DND-41 (cell line): ENCODE measurements around the gene DEFB118.

Experiments used
- ATAC-seq: fragments of 200-7000 bp; cut with Tn5 transposase; 3 replicates; pipeline ENCODE4 v1.9.1; 2021; ENCODE audit warnings: low read depth; ENCODE audit not compliant: insufficient read depth
- DNase-seq: peaks from one replicate; pipeline ENCODE4 v3.0.0-alpha.2; 2020
- H2AFZ ChIP-seq: 2 replicates; pipeline ENCODE4 v1.6.0; 2012; ENCODE audit warnings: low read depth, low read length
- H3K27ac ChIP-seq: 2 replicates; pipeline ENCODE4 v1.5.1; 2012; ENCODE audit warnings: low read length, inconsistent platforms
- H3K27me3 ChIP-seq: fragments of 200-600 bp; sonication (generic); 2 replicates; pipeline ENCODE4 v1.6.0; 2012; ENCODE audit warnings: low read length, mild to moderate bottlenecking, inconsistent platforms; ENCODE audit not compliant: insufficient read depth, poor library complexity
- H3K36me3 ChIP-seq: 2 replicates; pipeline ENCODE4 v1.5.1; 2012; ENCODE audit warnings: low read length, inconsistent platforms; ENCODE audit not compliant: insufficient read depth
- H3K4me1 ChIP-seq: 2 replicates; pipeline ENCODE4 v1.5.1; 2012; ENCODE audit warnings: mild to moderate bottlenecking, low read length; ENCODE audit not compliant: insufficient read depth
- H3K4me2 ChIP-seq: 2 replicates; pipeline ENCODE4 v1.6.0; 2012; ENCODE audit warnings: mild to moderate bottlenecking, moderate library complexity, low read length, inconsistent platforms; ENCODE audit not compliant: insufficient read depth
- H3K4me3 ChIP-seq, 2 experiments: fragments of 200-600 bp in 1 of 2; shearing (Covaris generic) in 1 of 2; 2 replicates each; pipeline ENCODE4 v1.5.1; 2012 to 2016; ENCODE audit warnings: inconsistent platforms in 2 of 2, low read length in 2 of 2, mild to moderate bottlenecking in 2 of 2, low read depth in 1 of 2, moderate library complexity in 1 of 2
- H3K79me2 ChIP-seq: 2 replicates; pipeline ENCODE4 v1.6.0; 2012; ENCODE audit warnings: low read length, inconsistent platforms; ENCODE audit not compliant: insufficient read depth
- H3K9ac ChIP-seq: 2 replicates; pipeline ENCODE4 v1.6.0; 2012; ENCODE audit warnings: low read depth, mild to moderate bottlenecking, inconsistent platforms, low read length, moderate library complexity
- H3K9me3 ChIP-seq: 2 replicates; pipeline ENCODE4 v1.5.1; 2012; ENCODE audit warnings: low read length, moderate library complexity, mild to moderate bottlenecking, inconsistent platforms; ENCODE audit not compliant: insufficient read depth, severe bottlenecking
- H4K20me1 ChIP-seq: 2 replicates; pipeline ENCODE4 v1.6.0; 2012; ENCODE audit warnings: low read length; ENCODE audit not compliant: insufficient read depth
- CTCF ChIP-seq: IDR thresholded peaks from 2 replicates; pipeline ENCODE4 v1.5.1; 2012; ENCODE audit warnings: borderline replicate concordance, low read length, moderate library complexity, mild to moderate bottlenecking; ENCODE audit not compliant: poor library complexity, severe bottlenecking; ENCODE audit errors: extremely low read depth
- EZH2 ChIP-seq: IDR thresholded peaks from 3 replicates; pipeline ENCODE4 v1.6.1; 2012; ENCODE audit warnings: borderline replicate concordance, low read depth, mild to moderate bottlenecking, moderate library complexity, low read length, inconsistent platforms; ENCODE audit not compliant: severe bottlenecking

The DEFB118 gene

GRCh38 chr20:31368301-31368700 lies at the start of gene DEFB118:
DEFB118 (plus strand) TSS chr20:31368601; CDS start chr20:31368651, 50 bp downstream.
- Histone ChIP-seq H3K4me3 (no peak within 1 kb of the TSS), H3K36me3 (no peaks in the 10 kb centered on the region), H3K9me3 (no peaks in the 10 kb centered on the region), H3K4me2 (no peak within 1 kb of the TSS), H3K9ac (no peak within 1 kb of the TSS), H3K27ac (no peak within 1 kb of the TSS), H3K79me2 (no peaks in the 10 kb centered on the region), H3K4me1 (no peaks in the 10 kb centered on the region), H4K20me1 (no peaks in the 10 kb centered on the region), H2AFZ (no peak within 1 kb of the TSS), H3K27me3 (no peaks in the 10 kb centered on the region)
- ATAC-seq (no peak), DNase-seq (no peak)
- TF ChIP-seq EZH2, result no peak
- no peak for TF ChIP-seq CTCF

- Histone ChIP-seq H3K27ac (no peak overlapping the region), H4K20me1 (no peaks in the 10 kb centered on the region), H3K4me3 (no peak overlapping the region), H2AFZ (no peak overlapping the region), H3K4me2 (no peak overlapping the region), H3K79me2 (no peaks in the 10 kb centered on the region), H3K36me3 (no peaks in the 10 kb centered on the region), H3K9ac (no peak overlapping the region), H3K27me3 (no peaks in the 10 kb centered on the region), H3K9me3 (no peaks in the 10 kb centered on the region), H3K4me1 (no peaks in the 10 kb centered on the region)
- ATAC-seq, result no peak
- DNase-seq, result no peak
- no peak for TF ChIP-seq EZH2
- TF ChIP-seq CTCF, result no peak
Observed at GRCh38 chr20:31322504-31322903, 45.9 kb upstream of the DEFB118 start.

- H3K4me3 ChIP-seq, result no peak overlapping the region
- H3K4me1 ChIP-seq, result no peaks in the 10 kb centered on the region
- H3K9ac ChIP-seq, result no peak overlapping the region
- H4K20me1 ChIP-seq, result no peaks in the 10 kb centered on the region
- TF ChIP-seq EZH2, result no peak
- TF ChIP-seq CTCF, result no peak
- no peaks in the 10 kb centered on the region for H3K27me3 ChIP-seq
- no peak overlapping the region for H2AFZ ChIP-seq
- H3K27ac ChIP-seq, result no peak overlapping the region
- H3K9me3 ChIP-seq, result no peaks in the 10 kb centered on the region
- no peaks in the 10 kb centered on the region for H3K79me2 ChIP-seq
- H3K36me3 ChIP-seq, result no peaks in the 10 kb centered on the region
- H3K4me2 ChIP-seq, result no peak overlapping the region
- no peak for DNase-seq
- no peak for ATAC-seq
Observed at GRCh38 chr20:31330893-31331292, 37.5 kb upstream of the DEFB118 start.

- no peak for DNase-seq
- H3K4me2 ChIP-seq, result no peak overlapping the region
- H3K79me2 ChIP-seq, result no peaks in the 10 kb centered on the region
- H3K4me3 ChIP-seq, result no peak overlapping the region
- no peak for TF ChIP-seq CTCF
- no peak for TF ChIP-seq EZH2
- no peaks in the 10 kb centered on the region for H3K4me1 ChIP-seq
- no peaks in the 10 kb centered on the region for H3K27me3 ChIP-seq
- no peak overlapping the region for H3K9ac ChIP-seq
- H3K27ac ChIP-seq, result no peak overlapping the region
- H4K20me1 ChIP-seq, result no peaks in the 10 kb centered on the region
- ATAC-seq, result no peak
- no peak overlapping the region for H2AFZ ChIP-seq
- no peaks in the 10 kb centered on the region for H3K36me3 ChIP-seq
- no peaks in the 10 kb centered on the region for H3K9me3 ChIP-seq
Observed at GRCh38 chr20:31341470-31341869, 26.9 kb upstream of the DEFB118 start.
